GM19023 (cell line): Measurements from ENCODE around the gene USP17L10.
"Not testable (repeated sequence)": the region's sequence is repeated elsewhere in the genome, so short reads cannot be mapped to it uniquely, and the experiment has no call there.

ENCODE experiments used
- ATAC-seq: cut with Tn5 transposase; IDR thresholded peaks from one replicate; pipeline ENCODE4 v1.9.1; 2021; ENCODE audit warnings: mild to moderate bottlenecking, moderate library complexity; ENCODE audit not compliant: unreplicated experiment

Gene USP17L10, protein sequence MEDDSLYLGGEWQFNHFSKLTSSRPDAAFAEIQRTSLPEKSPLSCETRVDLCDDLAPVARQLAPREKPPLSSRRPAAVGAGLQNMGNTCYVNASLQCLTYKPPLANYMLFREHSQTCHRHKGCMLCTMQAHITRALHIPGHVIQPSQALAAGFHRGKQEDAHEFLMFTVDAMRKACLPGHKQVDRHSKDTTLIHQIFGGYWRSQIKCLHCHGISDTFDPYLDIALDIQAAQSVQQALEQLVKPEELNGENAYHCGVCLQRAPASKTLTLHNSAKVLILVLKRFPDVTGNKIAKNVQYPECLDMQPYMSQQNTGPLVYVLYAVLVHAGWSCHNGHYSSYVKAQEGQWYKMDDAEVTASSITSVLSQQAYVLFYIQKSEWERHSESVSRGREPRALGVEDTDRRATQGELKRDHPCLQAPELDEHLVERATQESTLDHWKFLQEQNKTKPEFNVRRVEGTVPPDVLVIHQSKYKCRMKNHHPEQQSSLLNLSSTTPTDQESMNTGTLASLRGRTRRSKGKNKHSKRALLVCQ

DNA sequence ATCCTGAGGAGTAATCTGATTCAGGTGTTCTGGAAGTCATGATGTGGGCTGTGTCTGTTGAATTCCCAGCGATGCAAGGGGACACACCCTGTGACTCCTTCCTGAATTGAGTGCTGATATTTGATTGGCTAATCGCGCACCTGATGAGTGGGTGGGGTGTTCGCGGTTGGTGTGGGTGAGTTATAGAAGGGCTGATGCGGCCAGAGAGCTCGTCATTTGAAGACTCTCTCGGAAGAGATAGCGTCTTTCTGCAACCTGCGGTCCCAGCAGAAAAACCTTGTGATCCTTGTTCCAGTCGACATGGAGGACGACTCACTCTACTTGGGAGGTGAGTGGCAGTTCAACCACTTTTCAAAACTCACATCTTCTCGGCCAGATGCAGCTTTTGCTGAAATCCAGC, at the start of gene USP17L10:
USP17L10 (plus strand) TSS at position 301 of the 400 bp plus-strand sequence; CDS start at position 301, 0 bp downstream.
- not testable (repeated sequence) for ATAC-seq

- ATAC-seq: not testable (repeated sequence)
Observed at GRCh38 chr4:9165990-9166389, 44.5 kb upstream of the USP17L10 start.

DNA sequence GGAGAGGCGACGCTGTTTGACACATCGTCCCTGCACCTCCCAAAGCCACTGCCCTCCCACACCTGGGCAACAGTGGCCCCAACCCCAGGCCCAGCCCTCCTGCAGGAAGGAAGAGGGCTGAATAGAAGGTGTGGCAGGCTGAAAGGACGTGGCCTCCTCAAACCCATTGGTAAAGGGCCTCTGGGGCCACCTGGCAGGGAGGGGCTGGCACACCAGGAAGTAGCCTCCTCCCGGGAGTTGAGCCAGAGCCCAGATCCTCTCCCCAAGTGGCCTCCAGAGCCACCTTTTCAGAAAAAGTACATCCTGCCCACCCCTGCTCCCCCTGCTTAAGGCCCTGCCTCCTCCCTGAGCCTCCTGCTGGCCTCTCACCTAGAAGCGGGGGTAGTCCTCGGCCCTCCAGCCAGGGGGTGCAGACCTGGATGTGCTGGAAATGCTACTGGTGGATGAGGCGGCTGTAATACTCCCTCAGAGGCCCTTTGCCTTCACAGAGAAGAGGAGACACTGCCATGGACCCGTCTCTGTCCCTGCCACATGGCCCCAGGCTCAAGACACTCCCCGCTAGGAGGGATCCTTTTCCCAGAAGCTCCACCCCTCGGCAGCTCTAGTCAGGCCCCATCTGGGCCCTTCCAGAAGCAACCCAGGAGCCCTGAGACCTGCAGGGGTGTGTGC, 40.5 kb upstream of the USP17L10 start, which contains the start of gene FAM90A26:
FAM90A26 (plus strand) TSS at position 619 of the 669 bp plus-strand sequence. CDS start 2,764 bp downstream, outside the sequence.
- not testable (repeated sequence) for ATAC-seq

DNA sequence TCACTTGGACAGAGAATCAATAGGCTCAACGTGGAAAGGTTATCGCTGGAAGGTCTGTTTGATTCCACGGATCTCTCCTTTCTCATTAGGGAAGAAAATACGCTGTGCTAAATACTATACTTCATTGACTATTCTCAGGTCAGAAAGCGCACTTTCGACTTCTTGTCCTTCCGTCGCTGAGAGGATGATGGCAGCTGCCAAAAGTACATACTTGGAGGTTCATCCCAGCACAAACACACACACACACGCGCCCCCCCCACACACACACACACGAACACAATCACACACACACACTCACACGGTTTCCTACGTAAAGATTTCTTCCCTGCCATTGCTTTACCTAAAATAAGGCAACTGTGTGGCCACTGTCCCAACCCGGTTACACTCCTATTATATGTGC, 4.2 kb downstream of the USP17L10 start:
- not testable (repeated sequence) for ATAC-seq

GRCh38 chr4:9215105-9215504, 4.6 kb downstream of the USP17L10 start, which contains the start of gene USP17L11:
Gene USP17L11 (plus strand): TSS chr4:9215405. CDS start chr4:9215405, 0 bp downstream.
- ATAC-seq: not testable (repeated sequence)

DNA sequence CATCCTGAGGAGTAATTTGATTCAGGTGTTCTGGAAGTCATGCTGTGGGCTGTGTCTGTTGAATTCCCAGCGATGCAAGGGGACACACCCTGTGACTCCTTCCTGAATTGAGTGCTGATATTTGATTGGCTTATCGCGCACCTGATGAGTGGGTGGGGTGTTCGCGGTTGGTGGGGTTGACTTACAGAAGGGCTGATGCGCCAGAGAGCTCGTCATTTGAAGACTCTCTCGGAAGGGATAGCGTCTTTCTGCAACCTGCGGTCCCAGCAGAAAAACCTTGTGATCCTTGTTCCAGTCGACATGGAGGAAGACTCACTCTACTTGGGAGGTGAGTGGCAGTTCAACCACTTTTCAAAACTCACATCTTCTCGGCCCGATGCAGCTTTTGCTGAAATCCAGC, 9.4 kb downstream of the USP17L10 start, which contains the start of gene USP17L12:
USP17L12 (plus strand) TSS at position 301 of the 400 bp plus-strand sequence; CDS start at position 301, 0 bp downstream.
- ATAC-seq: not testable (repeated sequence)

GRCh38 chr4:9224596-9224995, 14.1 kb downstream of the USP17L10 start, which contains the start of gene USP17L13:
Gene USP17L13 (plus strand): TSS chr4:9224896. CDS start chr4:9224896, 0 bp downstream.
- not testable (repeated sequence) for ATAC-seq

- not testable (repeated sequence) for ATAC-seq
Observed at GRCh38 chr4:9230249-9230648, 19.8 kb downstream of the USP17L10 start.

DNA sequence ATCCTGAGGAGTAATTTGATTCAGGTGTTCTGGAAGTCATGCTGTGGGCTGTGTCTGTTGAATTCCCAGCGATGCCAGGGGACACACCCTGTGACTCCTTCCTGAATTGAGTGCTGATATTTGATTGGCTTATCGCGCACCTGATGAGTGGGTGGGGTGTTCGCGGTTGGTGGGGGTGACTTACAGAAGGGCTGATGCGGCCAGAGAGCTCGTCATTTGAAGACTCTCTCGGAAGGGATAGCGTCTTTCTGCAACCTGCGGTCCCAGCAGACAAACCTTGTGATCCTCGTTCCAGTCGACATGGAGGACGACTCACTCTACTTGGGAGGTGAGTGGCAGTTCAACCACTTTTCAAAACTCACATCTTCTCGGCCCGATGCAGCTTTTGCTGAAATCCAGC, 23.6 kb downstream of the USP17L10 start, which contains the start of gene USP17L15:
USP17L15 (plus strand) TSS at position 301 of the 400 bp plus-strand sequence; CDS start at position 301, 0 bp downstream.
- not testable (repeated sequence) for ATAC-seq

DNA sequence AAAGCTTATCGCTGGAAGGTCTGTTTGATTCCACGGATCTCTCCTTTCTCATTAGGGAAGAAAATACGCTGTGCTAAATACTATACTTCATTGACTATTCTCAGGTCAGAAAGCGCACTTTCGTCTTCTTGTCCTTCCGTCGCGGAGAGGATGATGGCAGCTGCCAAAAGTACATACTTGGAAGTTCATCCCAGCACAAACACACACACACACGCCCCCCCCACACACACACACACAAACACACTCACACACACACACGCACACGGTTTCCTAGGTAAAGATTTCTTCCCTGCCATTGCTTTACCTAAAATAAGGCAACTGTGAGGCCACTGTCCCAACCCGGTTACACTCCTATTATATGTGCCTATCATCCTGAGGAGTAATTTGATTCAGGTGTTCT, 28.0 kb downstream of the USP17L10 start:
- not testable (repeated sequence) for ATAC-seq

DNA sequence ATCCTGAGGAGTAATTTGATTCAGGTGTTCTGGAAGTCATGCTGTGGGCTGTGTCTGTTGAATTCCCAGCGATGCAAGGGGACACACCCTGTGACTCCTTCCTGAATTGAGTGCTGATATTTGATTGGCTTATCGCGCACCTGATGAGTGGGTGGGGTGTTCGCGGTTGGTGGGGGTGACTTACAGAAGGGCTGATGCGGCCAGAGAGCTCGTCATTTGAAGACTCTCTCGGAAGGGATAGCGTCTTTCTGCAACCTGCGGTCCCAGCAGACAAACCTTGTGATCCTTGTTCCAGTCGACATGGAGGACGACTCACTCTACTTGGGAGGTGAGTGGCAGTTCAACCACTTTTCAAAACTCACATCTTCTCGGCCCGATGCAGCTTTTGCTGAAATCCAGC, 33.1 kb downstream of the USP17L10 start, which contains the start of gene USP17L17:
USP17L17 (plus strand) TSS at position 301 of the 400 bp plus-strand sequence; CDS start at position 301, 0 bp downstream.
- ATAC-seq: not testable (repeated sequence)

GRCh38 chr4:9247953-9248680, 37.7 kb downstream of the USP17L10 start, which contains the start of gene USP17L18:
Gene USP17L18 (plus strand): TSS chr4:9248630. CDS start chr4:9248630, 0 bp downstream.
- not testable (repeated sequence) for ATAC-seq

- ATAC-seq: not testable (repeated sequence)
Observed at GRCh38 chr4:9253078-9253477, 42.6 kb downstream of the USP17L10 start, which contains the start of gene USP17L19. Gene USP17L19 (plus strand): TSS chr4:9253378. CDS start chr4:9253378, 0 bp downstream.

- ATAC-seq: not testable (repeated sequence)
Observed at GRCh38 chr4:9257824-9258223, 47.4 kb downstream of the USP17L10 start, which contains the start of gene USP17L20. Gene USP17L20 (plus strand): TSS chr4:9258124. CDS start chr4:9258124, 0 bp downstream.
